Spleen (tissue), 7 donors: Measurements from ENCODE around the gene SGCG.

Source experiments
- POLR2A ChIP-seq, 3 donors: fragments of 450-650 bp; IDR thresholded peaks; one replicate each; pipeline ENCODE4 v1.5.1; 2017; ENCODE audit warnings: antibody characterized with exemption in 3 of 3, mild to moderate bottlenecking in 1 of 3
- TF ChIP-seq, protein P1 (sequence below), 11 experiments: fragments of 200-600 bp in 7 of 11; fragments of 450-650 bp in 4 of 11; sonication (generic) in 4 of 11; IDR thresholded peaks in 8 of 11; conservative IDR thresholded peaks in 3 of 11; 1 replicate in 7 of 11; 2 replicates in 4 of 11; pipeline versions ENCODE4 v1.4.0 to v1.8.0; 2016 to 2021; ENCODE audit warnings: antibody characterized with exemption in 11 of 11, inconsistent platforms in 4 of 11, mild to moderate bottlenecking in 1 of 11
- donor health status: DM: no; HTN: no; CAD: no; lungs with moderate emphysema.
- donor health status: DM: no; HTN: no; CAD: no.
- donor health status: DM: no; HTN: no; CAD: no.

DNA sequence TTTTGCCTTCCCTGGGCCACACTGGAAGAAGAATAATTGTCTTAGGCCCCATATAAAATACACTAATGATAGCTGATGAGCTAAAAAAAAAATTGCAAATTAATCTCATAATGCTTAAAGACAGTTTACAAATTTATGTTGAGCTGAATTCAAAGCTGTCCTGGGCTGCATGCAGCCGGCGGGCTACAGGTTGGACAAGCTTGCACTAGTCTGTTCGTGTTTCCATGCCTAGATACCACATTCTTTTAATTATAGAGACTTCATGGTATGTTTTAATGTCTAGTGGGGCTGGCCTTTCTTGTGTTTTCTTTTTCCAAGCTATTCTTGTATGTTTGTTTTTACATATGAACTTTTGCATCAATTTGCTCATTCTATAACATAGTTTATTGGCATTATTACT lies 90.6 kb downstream of the SGCG start:
- TF ChIP-seq, protein P1, sequence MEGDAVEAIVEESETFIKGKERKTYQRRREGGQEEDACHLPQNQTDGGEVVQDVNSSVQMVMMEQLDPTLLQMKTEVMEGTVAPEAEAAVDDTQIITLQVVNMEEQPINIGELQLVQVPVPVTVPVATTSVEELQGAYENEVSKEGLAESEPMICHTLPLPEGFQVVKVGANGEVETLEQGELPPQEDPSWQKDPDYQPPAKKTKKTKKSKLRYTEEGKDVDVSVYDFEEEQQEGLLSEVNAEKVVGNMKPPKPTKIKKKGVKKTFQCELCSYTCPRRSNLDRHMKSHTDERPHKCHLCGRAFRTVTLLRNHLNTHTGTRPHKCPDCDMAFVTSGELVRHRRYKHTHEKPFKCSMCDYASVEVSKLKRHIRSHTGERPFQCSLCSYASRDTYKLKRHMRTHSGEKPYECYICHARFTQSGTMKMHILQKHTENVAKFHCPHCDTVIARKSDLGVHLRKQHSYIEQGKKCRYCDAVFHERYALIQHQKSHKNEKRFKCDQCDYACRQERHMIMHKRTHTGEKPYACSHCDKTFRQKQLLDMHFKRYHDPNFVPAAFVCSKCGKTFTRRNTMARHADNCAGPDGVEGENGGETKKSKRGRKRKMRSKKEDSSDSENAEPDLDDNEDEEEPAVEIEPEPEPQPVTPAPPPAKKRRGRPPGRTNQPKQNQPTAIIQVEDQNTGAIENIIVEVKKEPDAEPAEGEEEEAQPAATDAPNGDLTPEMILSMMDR (IDR thresholded peaks at IDR 0.05 in 8 of 11, conservative IDR thresholded peaks at IDR 0.05 in 3 of 11): no peak
- TF ChIP-seq POLR2A (IDR thresholded peaks at IDR 0.05): no peak
